DMS 273 (cell line): ENCODE data around the gene LYZL1.
"Not testable (repeated sequence)": the region's sequence is repeated elsewhere in the genome, so short reads cannot be mapped to it uniquely, and the experiment has no call there.

Experiments
- DNase-seq: peaks from one replicate; lab custom pipeline; 2025; ENCODE audit not compliant: unreplicated experiment; lab: John Stamatoyannopoulos, UW

The LYZL1 gene

GRCh38 chr10:29288906-29289305 is at the start of gene LYZL1:
LYZL1 (plus strand) TSS chr10:29289070; CDS start chr10:29291868, 2,798 bp downstream.
- not testable (repeated sequence) for DNase-seq

GRCh38 chr10:29239569-29240472 is 49.0 kb upstream of the LYZL1 start:
- peak; percentile 34 for DNase-seq

GRCh38 chr10:29240986-29241660 is 47.7 kb upstream of the LYZL1 start:
- no peak for DNase-seq

- DNase-seq, result no peak
These were observed 46.9 kb upstream of the LYZL1 start for GRCh38 chr10:29241925-29242324.

- no peak for DNase-seq
These were observed 45.8 kb upstream of the LYZL1 start for GRCh38 chr10:29243066-29243465.

GRCh38 chr10:29243750-29244149 is 45.1 kb upstream of the LYZL1 start:
- DNase-seq, result peak; percentile 17

- DNase-seq, result no peak
These were observed 43.9 kb upstream of the LYZL1 start for GRCh38 chr10:29244978-29245377.

GRCh38 chr10:29245476-29245875 is 43.4 kb upstream of the LYZL1 start:
- no peak for DNase-seq

- no peak for DNase-seq
These were observed 42.4 kb upstream of the LYZL1 start for GRCh38 chr10:29246449-29246848.

GRCh38 chr10:29248158-29248557 is 40.7 kb upstream of the LYZL1 start:
- DNase-seq, result no peak

- no peak for DNase-seq
These were observed 39.9 kb upstream of the LYZL1 start for GRCh38 chr10:29249018-29249417.

- no peak for DNase-seq
These were observed 38.8 kb upstream of the LYZL1 start for GRCh38 chr10:29250066-29250465.

GRCh38 chr10:29252811-29253689 is 35.8 kb upstream of the LYZL1 start:
- no peak for DNase-seq

GRCh38 chr10:29253690-29254029 is 35.2 kb upstream of the LYZL1 start:
- DNase-seq, result no peak

GRCh38 chr10:29254123-29255046 is 34.5 kb upstream of the LYZL1 start:
- DNase-seq, result no peak

GRCh38 chr10:29255104-29255503 is 33.8 kb upstream of the LYZL1 start:
- no peak for DNase-seq

- DNase-seq, result no peak
These were observed 32.9 kb upstream of the LYZL1 start for GRCh38 chr10:29256019-29256418.

GRCh38 chr10:29256586-29256985 is 32.3 kb upstream of the LYZL1 start:
- DNase-seq, result no peak

- no peak for DNase-seq
These were observed 31.6 kb upstream of the LYZL1 start for GRCh38 chr10:29257106-29257783.

GRCh38 chr10:29257784-29258135 is 31.1 kb upstream of the LYZL1 start:
- DNase-seq, result no peak
